T1000 (cell line): ENCODE results near the gene KRTAP4-1.
"Not testable (repeated sequence)": the region's sequence is repeated elsewhere in the genome, so short reads cannot be mapped to it uniquely, and the experiment has no call there.

ENCODE experiments used
- DNase-seq: peaks from one replicate; lab custom pipeline; 2025; ENCODE audit warnings: mixed read lengths; lab: John Stamatoyannopoulos, UW

The KRTAP4-1 gene

GRCh38 chr17:41171886-41172285, 12.8 kb downstream of the KRTAP4-1 start:
- no peak for DNase-seq

GRCh38 chr17:41168121-41168520, 16.6 kb downstream of the KRTAP4-1 start, which contains the start of gene KRTAP4-3:
TSS of gene KRTAP4-3 (minus strand) at chr17:41168221. CDS start at chr17:41168172, 49 bp downstream.
- no peak for DNase-seq

DNA sequence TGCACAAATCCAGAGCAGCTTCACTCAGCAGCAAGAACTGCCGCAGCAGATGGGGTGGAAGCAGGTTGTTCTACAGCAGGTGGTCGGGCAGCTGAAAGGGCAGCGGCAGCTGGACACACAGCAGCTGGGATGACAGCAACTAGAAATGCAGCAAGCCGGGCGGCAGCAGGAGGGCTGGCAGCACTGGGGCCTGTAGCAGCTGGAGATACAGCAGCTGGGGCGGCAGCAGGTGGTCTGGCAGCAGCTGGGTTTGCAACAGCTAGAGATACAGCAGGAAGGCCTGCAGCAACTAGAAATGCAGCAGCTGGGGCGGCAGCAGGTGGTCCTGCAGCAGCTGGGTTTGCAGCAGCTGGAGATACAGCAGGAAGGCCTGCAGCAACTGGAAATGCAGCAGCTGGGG, 17.1 kb downstream of the KRTAP4-1 start:
- no peak for DNase-seq

GRCh38 chr17:41163828-41164227, 20.9 kb downstream of the KRTAP4-1 start:
- DNase-seq: no peak

DNA sequence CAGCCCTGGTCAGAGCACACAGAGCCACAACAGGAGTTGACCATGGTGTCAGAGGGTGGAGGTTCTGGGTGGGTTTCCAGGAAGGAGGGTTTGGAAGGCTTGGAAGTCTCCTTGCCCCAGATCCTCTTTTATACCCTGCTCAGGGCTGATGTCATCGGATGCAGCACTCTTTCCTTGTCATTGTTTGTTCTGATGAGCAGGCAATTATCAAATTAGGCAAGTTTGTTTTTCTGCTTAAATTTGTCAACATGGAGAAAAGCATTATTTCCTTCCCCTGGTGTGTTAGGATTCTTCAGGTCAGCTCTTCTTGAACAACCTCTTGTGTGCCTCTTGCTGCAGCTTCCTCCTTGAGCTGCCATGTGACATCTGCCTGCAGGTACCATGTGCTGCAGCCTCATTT, 24.1 kb downstream of the KRTAP4-1 start, which contains the start of gene KRTAP4-4:
Gene KRTAP4-4, minus strand, starts transcription at position 101 of the 400 bp plus-strand sequence. Its CDS starts 57 bp downstream, at position 44.
- no peak for DNase-seq

- DNase-seq: not testable (repeated sequence)
Measured at GRCh38 chr17:41160190-41160589, 24.5 kb downstream of the KRTAP4-1 start.

GRCh38 chr17:41153856-41154255, 30.9 kb downstream of the KRTAP4-1 start:
- no peak for DNase-seq

DNA sequence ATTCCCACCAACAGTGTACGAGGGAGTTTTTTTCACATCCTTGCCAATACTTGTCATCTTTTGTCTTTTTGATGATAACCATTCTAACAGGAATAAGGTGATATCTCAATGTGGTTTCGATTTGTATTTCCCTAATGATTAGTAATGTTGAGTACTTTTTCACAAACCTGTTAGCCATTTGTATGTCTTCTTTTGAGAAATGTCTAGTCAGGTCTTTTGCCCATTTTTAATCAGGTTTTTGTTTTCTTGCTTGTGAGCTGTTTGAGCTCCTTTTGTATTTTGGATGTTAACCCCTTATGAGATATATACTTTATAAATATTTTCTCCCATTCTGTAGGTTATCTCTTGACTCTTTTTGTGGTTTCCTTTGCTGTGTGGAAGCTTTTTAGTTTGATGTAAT, 33.2 kb downstream of the KRTAP4-1 start:
- DNase-seq: no peak

DNA sequence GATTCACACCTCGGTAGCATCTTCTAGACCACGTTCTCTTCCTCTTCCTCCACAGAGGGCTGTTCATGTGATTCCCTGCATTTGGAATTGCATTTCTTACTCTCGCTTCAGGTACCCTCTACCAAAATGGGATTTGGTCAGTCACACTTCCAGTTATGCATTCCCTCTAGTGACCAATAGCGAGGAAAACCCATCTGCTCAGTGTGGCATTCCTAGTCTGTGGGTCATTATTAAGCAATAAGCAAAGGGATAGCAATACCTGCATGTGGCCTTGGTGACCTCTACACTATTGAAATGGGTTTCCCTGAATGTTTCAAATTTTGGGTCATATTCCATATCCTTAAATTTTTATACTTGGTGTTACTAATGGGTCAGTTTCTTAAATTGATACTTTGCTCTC, 34.7 kb downstream of the KRTAP4-1 start:
- DNase-seq: no peak

DNA sequence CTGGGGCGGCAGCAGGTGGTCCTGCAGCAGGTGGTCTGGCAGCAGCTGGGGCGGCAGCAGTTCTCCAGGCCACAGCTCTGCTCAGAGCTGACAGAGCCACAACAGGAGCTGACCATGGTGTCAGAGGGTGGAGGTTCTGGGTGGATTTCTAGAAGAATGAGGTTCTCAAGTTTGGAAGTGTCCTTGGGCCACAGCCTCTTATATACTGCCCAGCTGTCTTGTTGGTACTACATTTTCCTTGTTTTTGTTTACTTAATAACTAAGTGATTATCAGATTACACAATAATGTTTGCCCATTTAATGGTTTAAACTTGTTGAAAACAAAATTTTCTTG, 35.1 kb downstream of the KRTAP4-1 start, which contains the start of gene KRTAP4-5:
Gene KRTAP4-5, minus strand, starts transcription at position 174 of the 334 bp plus-strand sequence. Its CDS starts 58 bp downstream, at position 116.
- no peak for DNase-seq

GRCh38 chr17:41148971-41149651, 35.6 kb downstream of the KRTAP4-1 start:
- not testable (repeated sequence) for DNase-seq

DNA sequence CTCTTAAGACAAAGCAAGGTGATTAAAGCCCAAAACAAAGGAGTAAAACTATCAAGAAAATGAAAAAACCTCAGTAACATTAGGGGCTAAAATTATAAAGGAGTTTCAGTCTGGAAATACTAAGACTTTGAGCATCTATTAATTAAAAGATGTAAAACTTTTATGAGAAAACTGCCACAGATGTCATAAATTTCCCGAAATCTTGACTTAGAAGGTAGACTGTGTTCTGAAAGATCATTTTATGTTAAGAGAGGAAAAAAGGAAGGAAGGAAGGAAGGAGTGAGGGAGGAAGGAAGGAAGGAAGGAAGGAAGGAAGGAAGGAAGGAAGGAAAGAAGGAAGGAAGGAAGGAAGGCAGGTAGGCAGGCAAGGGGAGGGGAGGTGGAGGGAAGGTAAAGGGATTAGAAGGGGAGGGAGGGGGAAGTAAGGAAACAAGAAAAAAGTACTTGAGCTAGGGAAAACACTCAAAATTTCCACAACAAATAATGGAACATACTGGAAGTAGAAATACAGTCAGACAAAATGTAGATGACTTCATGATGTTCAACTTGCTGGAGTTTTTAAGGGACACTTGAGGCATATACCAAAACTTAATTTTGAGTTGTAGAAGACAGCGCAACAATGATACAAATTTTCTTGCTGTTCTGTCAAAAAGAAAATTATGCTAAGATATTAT, 37.0 kb downstream of the KRTAP4-1 start:
- DNase-seq: no peak

- DNase-seq: no peak
Measured at GRCh38 chr17:41145261-41145660, 39.5 kb downstream of the KRTAP4-1 start.

GRCh38 chr17:41144846-41145245, 39.9 kb downstream of the KRTAP4-1 start:
- DNase-seq: no peak

GRCh38 chr17:41141361-41141760, 43.4 kb downstream of the KRTAP4-1 start:
- no peak for DNase-seq

- DNase-seq: no peak
Measured at GRCh38 chr17:41140360-41141131, 44.2 kb downstream of the KRTAP4-1 start, which contains the start of gene KRTAP4-6. TSS of gene KRTAP4-6 (minus strand) at chr17:41140544. CDS start at chr17:41140487, 57 bp downstream.

DNA sequence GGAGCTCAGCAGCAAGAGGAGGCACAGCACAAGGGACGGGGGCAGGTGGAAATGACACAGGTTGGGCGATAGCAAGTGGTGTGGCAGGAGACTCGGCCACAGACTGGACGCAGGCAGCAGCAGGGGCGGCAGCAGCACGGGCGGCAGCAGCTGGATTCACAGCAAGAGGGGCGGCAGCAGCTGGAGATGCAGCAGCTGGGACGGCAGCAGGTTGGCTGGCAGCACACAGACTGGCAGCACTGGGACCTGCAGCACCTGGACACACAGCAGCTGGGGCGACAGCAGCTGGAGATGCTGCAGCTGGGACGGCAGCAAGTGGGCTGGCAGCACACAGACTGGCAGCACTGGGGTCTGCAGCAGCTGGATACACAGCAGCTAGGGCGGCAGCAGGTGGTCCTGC, 44.8 kb downstream of the KRTAP4-1 start:
- not testable (repeated sequence) for DNase-seq
